SU-DHL-6 (cell line): ENCODE results near the gene GABBR1.

Source experiments
- H2AFZ ChIP-seq: fragments of 200-600 bp; sonication (generic); 2 replicates; pipeline ENCODE4 v1.6.1; 2014; ENCODE audit warnings: low read depth, mild to moderate bottlenecking, moderate library complexity, mixed read lengths, antibody characterized with exemption, low read length; ENCODE audit not compliant: severe bottlenecking
- H3F3A ChIP-seq: fragments of 200-600 bp; shearing (Covaris generic); 2 replicates; pipeline ENCODE4 v1.6.0; 2016; ENCODE audit warnings: antibody characterized with exemption, mild to moderate bottlenecking; ENCODE audit not compliant: insufficient read depth
- H3K27ac ChIP-seq: fragments of 200-600 bp; sonication (generic); 2 replicates; pipeline ENCODE4 v1.5.1; 2016; ENCODE audit warnings: low read depth, mild to moderate bottlenecking, low read length, moderate library complexity, mixed read lengths
- H3K27me3 ChIP-seq: fragments of 200-600 bp; sonication (generic), shearing (Covaris generic); 2 replicates; pipeline ENCODE4 v1.6.0; 2014; ENCODE audit warnings: mild to moderate bottlenecking, low read length
- H3K36me3 ChIP-seq: fragments of 200-600 bp; sonication (generic); 2 replicates; pipeline ENCODE4 v1.6.1; 2014; ENCODE audit warnings: mild to moderate bottlenecking, low read length, mixed read lengths
- H3K4me2 ChIP-seq: fragments of 300-600, 200-600 bp; shearing (Covaris generic), sonication (generic); 2 replicates; pipeline ENCODE4 v1.6.0; 2014; ENCODE audit warnings: low read length, low read depth, mild to moderate bottlenecking; ENCODE audit not compliant: poor library complexity, severe bottlenecking
- H3K4me3 ChIP-seq: fragments of 200-600 bp; sonication (generic); 2 replicates; pipeline ENCODE4 v1.5.1; 2014; ENCODE audit warnings: antibody characterized with exemption, low read length, mild to moderate bottlenecking, mixed read lengths; ENCODE audit not compliant: insufficient read depth, poor library complexity, severe bottlenecking
- H3K79me2 ChIP-seq: fragments of 200-600 bp; sonication (generic); 2 replicates; pipeline ENCODE4 v1.6.1; 2014; ENCODE audit warnings: mild to moderate bottlenecking, low read length, moderate library complexity; ENCODE audit not compliant: insufficient read depth
- H3K9ac ChIP-seq: fragments of 200-600 bp; sonication (generic); 2 replicates; pipeline ENCODE4 v1.7.0; 2014; ENCODE audit warnings: mild to moderate bottlenecking, low read length
- H3K9me2 ChIP-seq: fragments of 200-600 bp; sonication (generic); replicated peaks from 2 replicates; pipeline ENCODE4 v1.6.1; 2014; ENCODE audit warnings: low read length; ENCODE audit not compliant: insufficient read depth
- H3K9me3 ChIP-seq: fragments of 200-600 bp; sonication (generic); 2 replicates; pipeline ENCODE4 v1.6.1; 2014; ENCODE audit warnings: low read length, mixed read lengths; ENCODE audit not compliant: insufficient read depth
- H4K20me1 ChIP-seq: fragments of 200-600 bp; sonication (generic); 2 replicates; pipeline ENCODE4 v1.6.1; 2014; ENCODE audit warnings: low read depth, mild to moderate bottlenecking, antibody characterized with exemption, low read length, moderate library complexity, mixed read lengths
- CTCF ChIP-seq: fragments of 200-600 bp; sonication (generic); IDR thresholded peaks from one replicate; pipeline ENCODE4 v1.5.1; 2017; ENCODE audit warnings: antibody characterized with exemption, mild to moderate bottlenecking, low read length, moderate library complexity; ENCODE audit not compliant: insufficient read depth, poor library complexity, severe bottlenecking
- EZH2phosphoT487 ChIP-seq: fragments of 200-600 bp; sonication (generic), shearing (Covaris generic); conservative IDR thresholded peaks from 2 replicates; pipeline ENCODE4 v1.6.1; 2018; ENCODE audit warnings: mild to moderate bottlenecking, antibody characterized with exemption, low read length, moderate library complexity, mixed read lengths

The GABBR1 gene

GRCh38 chr6:29641430-29642148 lies 8.6 kb upstream of the GABBR1 start:
- H3K9me3 ChIP-seq, result no peaks in the 10 kb centered on the region
- no peak overlapping the region for H3K4me2 ChIP-seq
- H3K4me3 ChIP-seq, result no peak overlapping the region
- no peak overlapping the region for H2AFZ ChIP-seq
- H3K9me2 ChIP-seq, result no peaks in the 10 kb centered on the region
- no peaks in the 10 kb centered on the region for H3K36me3 ChIP-seq
- H3K27ac ChIP-seq, result no peak overlapping the region
- TF ChIP-seq EZH2phosphoT487 (no peak), CTCF (no peak)
- no peak overlapping the region for H3K9ac ChIP-seq
- H3K27me3 ChIP-seq, result no peaks in the 10 kb centered on the region
- no peaks in the 10 kb centered on the region for H4K20me1 ChIP-seq
- H3K79me2 ChIP-seq, result no peaks in the 10 kb centered on the region
- no peaks in the 10 kb centered on the region for H3F3A ChIP-seq

- peaks cover 14% of the 10 kb centered on the region for H3F3A ChIP-seq
- no peak overlapping the region for H3K9ac ChIP-seq
- no peaks in the 10 kb centered on the region for H3K36me3 ChIP-seq
- TF ChIP-seq CTCF (no peak), EZH2phosphoT487 (no peak)
- no peaks in the 10 kb centered on the region for H3K27me3 ChIP-seq
- H3K79me2 ChIP-seq, result no peaks in the 10 kb centered on the region
- no peaks in the 10 kb centered on the region for H4K20me1 ChIP-seq
- no peak overlapping the region for H3K27ac ChIP-seq
- H3K4me3 ChIP-seq, result no peak overlapping the region
- H2AFZ ChIP-seq, result no peak overlapping the region
- no peaks in the 10 kb centered on the region for H3K9me3 ChIP-seq
- H3K4me2 ChIP-seq, result no peak overlapping the region
- H3K9me2 ChIP-seq, result no peaks in the 10 kb centered on the region
These were observed 4.3 kb upstream of the GABBR1 start for GRCh38 chr6:29637247-29637646.

GRCh38 chr6:29633534-29633905 lies 537 bp upstream of the GABBR1 start:
- H3K4me3 ChIP-seq, result peak overlapping the region; percentile 66
- H3K27me3 ChIP-seq, result no peaks in the 10 kb centered on the region
- H3K36me3 ChIP-seq, result no peaks in the 10 kb centered on the region
- H2AFZ ChIP-seq, result peak overlapping the region; percentile 95
- H3K9ac ChIP-seq, result no peak overlapping the region
- no peaks in the 10 kb centered on the region for H3K9me3 ChIP-seq
- no peaks in the 10 kb centered on the region for H3K79me2 ChIP-seq
- H4K20me1 ChIP-seq, result no peaks in the 10 kb centered on the region
- H3K9me2 ChIP-seq, result no peaks in the 10 kb centered on the region
- no peak overlapping the region for H3K27ac ChIP-seq
- TF ChIP-seq CTCF (no peak), EZH2phosphoT487 (no peak)
- H3F3A ChIP-seq, result peaks cover 14% of the 10 kb centered on the region
- H3K4me2 ChIP-seq, result peak overlapping the region; percentile 78
